Neural cell (in vitro differentiated cells): ENCODE results near the gene TMBIM6. TPM values are rescaled to one million over a fixed set of nuclear protein-coding genes. Genes with fewer than 3 reads are reported as not detected.

Source experiments
- H2AFZ ChIP-seq: fragments of 200-600, 300-800 bp; sonication (generic), shearing (Covaris generic); 2 replicates; pipeline ENCODE4 v1.6.0; 2014; ENCODE audit warnings: low read depth, mild to moderate bottlenecking, antibody characterized with exemption, low read length, moderate library complexity
- H3F3A ChIP-seq: fragments of 200-600 bp; shearing (Covaris generic); 2 replicates; pipeline ENCODE4 v1.6.1; 2016; ENCODE audit warnings: mild to moderate bottlenecking, moderate library complexity, mixed read lengths, antibody characterized with exemption, low read length; ENCODE audit not compliant: insufficient read depth, poor library complexity, severe bottlenecking
- H3K27ac ChIP-seq: fragments of 200-600, 300-800 bp; sonication (generic), shearing (Covaris generic); 2 replicates; pipeline ENCODE4 v1.5.1; 2014; ENCODE audit warnings: mild to moderate bottlenecking, low read length, moderate library complexity
- H3K27me3 ChIP-seq: fragments of 300-800, 200-600 bp; sonication (generic), shearing (Covaris generic); 2 replicates; pipeline ENCODE4 v1.6.0; 2014; ENCODE audit warnings: mild to moderate bottlenecking, low read depth, low read length, moderate library complexity; ENCODE audit not compliant: insufficient read depth
- H3K36me3 ChIP-seq: fragments of 300-800, 200-600 bp; sonication (generic), shearing (Covaris generic); 2 replicates; pipeline ENCODE4 v1.5.1; 2014; ENCODE audit warnings: mild to moderate bottlenecking, antibody characterized with exemption, low read length, moderate library complexity; ENCODE audit not compliant: insufficient read depth
- H3K4me2 ChIP-seq: fragments of 300-800, 200-600 bp; sonication (generic), shearing (Covaris generic); 2 replicates; pipeline ENCODE4 v1.6.0; 2014; ENCODE audit warnings: mild to moderate bottlenecking, low read length
- H3K4me3 ChIP-seq: fragments of 300-800, 200-600 bp; sonication (generic), shearing (Covaris generic); 2 replicates; pipeline ENCODE4 v1.5.1; 2014; ENCODE audit warnings: mild to moderate bottlenecking, low read length, moderate library complexity
- H3K79me2 ChIP-seq: fragments of 200-600 bp; shearing (Covaris generic); replicated peaks from 2 replicates; pipeline ENCODE4 v1.6.0; 2014; ENCODE audit warnings: mild to moderate bottlenecking, low read length, moderate library complexity; ENCODE audit not compliant: insufficient read depth
- H3K9ac ChIP-seq: fragments of 300-800, 200-600 bp; sonication (generic), shearing (Covaris generic); 2 replicates; pipeline ENCODE4 v1.6.1; 2016; ENCODE audit warnings: mild to moderate bottlenecking, low read length, mixed read lengths
- H3K9me2 ChIP-seq: fragments of 200-600 bp; shearing (Covaris generic); 2 replicates; pipeline ENCODE4 v1.6.1; 2016; ENCODE audit warnings: mild to moderate bottlenecking, low read length, mixed read lengths; ENCODE audit not compliant: insufficient read depth
- H3K9me3 ChIP-seq: fragments of 200-600, 300-800 bp; sonication (generic), shearing (Covaris generic); 2 replicates; pipeline ENCODE4 v1.6.1; 2016; ENCODE audit warnings: mild to moderate bottlenecking, mixed run types, low read length, moderate library complexity, mixed read lengths
- H4K20me1 ChIP-seq: fragments of 200-600 bp; shearing (Covaris generic); 2 replicates; pipeline ENCODE4 v1.6.1; 2016; ENCODE audit warnings: mild to moderate bottlenecking, mixed run types; ENCODE audit not compliant: insufficient read depth
- EP300 ChIP-seq: fragments of 450-650 bp; conservative IDR thresholded peaks from 2 replicates; pipeline ENCODE4 v1.6.1; 2014; ENCODE audit warnings: antibody characterized with exemption, mild to moderate bottlenecking, moderate library complexity; ENCODE audit not compliant: poor library complexity, severe bottlenecking
- EZH2 ChIP-seq: fragments of 200-600, 300-800 bp; shearing (Covaris generic), sonication (generic); IDR thresholded peaks from 2 replicates; pipeline ENCODE4 v1.6.1; 2014; ENCODE audit warnings: antibody characterized with exemption, low read length, borderline replicate concordance, mild to moderate bottlenecking; ENCODE audit not compliant: insufficient read depth, poor library complexity, severe bottlenecking
- MXI1 ChIP-seq: fragments of 450-650 bp; conservative IDR thresholded peaks from 2 replicates; pipeline ENCODE4 v1.6.1; 2014; ENCODE audit warnings: antibody characterized with exemption, mild to moderate bottlenecking; ENCODE audit not compliant: poor library complexity, severe bottlenecking
- POLR2AphosphoS5 ChIP-seq: IDR thresholded peaks from 2 replicates; pipeline ENCODE4 v1.6.1; 2012
- RAD21 ChIP-seq: fragments of 450-650 bp; conservative IDR thresholded peaks from 2 replicates; pipeline ENCODE4 v1.6.1; 2014; ENCODE audit warnings: antibody characterized with exemption, mild to moderate bottlenecking, moderate library complexity
- REST ChIP-seq: IDR thresholded peaks from 2 replicates; pipeline ENCODE4 v1.6.1; 2012; ENCODE audit warnings: borderline replicate concordance
- SMC3 ChIP-seq: fragments of 450-650 bp; conservative IDR thresholded peaks from 2 replicates; pipeline ENCODE4 v1.6.1; 2014; ENCODE audit warnings: antibody characterized with exemption, mild to moderate bottlenecking, moderate library complexity; ENCODE audit not compliant: poor library complexity
- TAF1 ChIP-seq: IDR thresholded peaks from 2 replicates; pipeline ENCODE4 v1.6.1; 2012; ENCODE audit warnings: low read depth
- polyA plus RNA-seq: library from polyadenylated mRNA; depleted of rRNA; stranded (reverse); fragments of >200 nt; gene quantifications from 2 replicates; pipeline ENCODE4 v1.2.3, GENCODE V29; 2014
- TF ChIP-seq, protein P1 (sequence below): fragments of 450-650 bp; IDR thresholded peaks from 2 replicates; pipeline ENCODE4 v1.5.1; 2014; ENCODE audit warnings: antibody characterized with exemption, mild to moderate bottlenecking, moderate library complexity; ENCODE audit not compliant: poor library complexity, severe bottlenecking

The TMBIM6 gene
- polyA plus RNA-seq, 1 donor from 2014 or later = 308 TPM

GRCh38 chr12:49811136-49811535 is 69.8 kb downstream of the TMBIM6 start:
- H3K9me2 ChIP-seq = no peaks in the 10 kb centered on the region
- H3K9ac ChIP-seq = no peak overlapping the region
- no peak for TF ChIP-seq POLR2AphosphoS5
- H3K27me3 ChIP-seq = no peaks in the 10 kb centered on the region
- no peak overlapping the region for H3K4me3 ChIP-seq
- H3K79me2 ChIP-seq = peaks cover 3% of the 10 kb centered on the region
- H3K36me3 ChIP-seq = no peaks in the 10 kb centered on the region
- H3K27ac ChIP-seq = no peak overlapping the region
- H2AFZ ChIP-seq = no peak overlapping the region
- H4K20me1 ChIP-seq = no peaks in the 10 kb centered on the region
- H3F3A ChIP-seq = no peaks in the 10 kb centered on the region
- H3K4me2 ChIP-seq = no peak overlapping the region
- H3K9me3 ChIP-seq = no peaks in the 10 kb centered on the region

DNA sequence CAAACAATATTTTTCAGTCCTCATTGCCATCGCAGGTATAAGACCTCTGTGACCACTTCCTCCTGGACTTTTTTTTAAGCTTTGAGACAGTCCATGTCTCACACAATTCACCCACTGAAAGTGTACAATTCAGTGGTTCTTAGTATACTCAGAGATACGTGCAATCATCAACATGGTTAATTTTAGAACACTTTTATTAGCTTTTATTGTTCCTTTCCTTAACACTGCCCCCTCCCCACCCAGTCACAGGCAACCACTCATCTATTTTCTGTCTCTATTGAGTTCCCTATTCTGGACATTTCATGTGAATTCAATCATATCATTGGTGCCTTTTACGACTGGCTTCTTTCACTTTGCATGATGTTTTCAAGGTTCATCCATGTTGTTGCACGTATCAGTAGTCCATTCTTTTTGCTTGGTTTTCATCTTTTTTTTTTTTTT is 70.6 kb downstream of the TMBIM6 start:
- Histone ChIP-seq H3K4me2 (no peak overlapping the region), H3K9me2 (no peaks in the 10 kb centered on the region), H4K20me1 (no peaks in the 10 kb centered on the region), H3K9me3 (no peaks in the 10 kb centered on the region), H3K4me3 (no peak overlapping the region), H3K79me2 (peaks cover 3% of the 10 kb centered on the region), H3K36me3 (no peaks in the 10 kb centered on the region), H2AFZ (no peak overlapping the region), H3K27ac (no peak overlapping the region), H3K9ac (no peak overlapping the region), H3F3A (no peaks in the 10 kb centered on the region), H3K27me3 (no peaks in the 10 kb centered on the region)
- TF ChIP-seq MXI1 (no peak), EP300 (no peak), EZH2 (no peak), RAD21 (no peak), REST (no peak)
- TF ChIP-seq, protein P1, sequence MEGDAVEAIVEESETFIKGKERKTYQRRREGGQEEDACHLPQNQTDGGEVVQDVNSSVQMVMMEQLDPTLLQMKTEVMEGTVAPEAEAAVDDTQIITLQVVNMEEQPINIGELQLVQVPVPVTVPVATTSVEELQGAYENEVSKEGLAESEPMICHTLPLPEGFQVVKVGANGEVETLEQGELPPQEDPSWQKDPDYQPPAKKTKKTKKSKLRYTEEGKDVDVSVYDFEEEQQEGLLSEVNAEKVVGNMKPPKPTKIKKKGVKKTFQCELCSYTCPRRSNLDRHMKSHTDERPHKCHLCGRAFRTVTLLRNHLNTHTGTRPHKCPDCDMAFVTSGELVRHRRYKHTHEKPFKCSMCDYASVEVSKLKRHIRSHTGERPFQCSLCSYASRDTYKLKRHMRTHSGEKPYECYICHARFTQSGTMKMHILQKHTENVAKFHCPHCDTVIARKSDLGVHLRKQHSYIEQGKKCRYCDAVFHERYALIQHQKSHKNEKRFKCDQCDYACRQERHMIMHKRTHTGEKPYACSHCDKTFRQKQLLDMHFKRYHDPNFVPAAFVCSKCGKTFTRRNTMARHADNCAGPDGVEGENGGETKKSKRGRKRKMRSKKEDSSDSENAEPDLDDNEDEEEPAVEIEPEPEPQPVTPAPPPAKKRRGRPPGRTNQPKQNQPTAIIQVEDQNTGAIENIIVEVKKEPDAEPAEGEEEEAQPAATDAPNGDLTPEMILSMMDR = no peak

- Histone ChIP-seq H3K36me3 (no peaks in the 10 kb centered on the region), H3K9me3 (no peaks in the 10 kb centered on the region), H3K4me2 (no peak overlapping the region), H3F3A (no peaks in the 10 kb centered on the region), H2AFZ (no peak overlapping the region), H3K9me2 (no peaks in the 10 kb centered on the region), H3K79me2 (peaks cover 3% of the 10 kb centered on the region), H3K27me3 (no peaks in the 10 kb centered on the region), H4K20me1 (no peaks in the 10 kb centered on the region), H3K4me3 (no peak overlapping the region), H3K27ac (no peak overlapping the region), H3K9ac (no peak overlapping the region)
- no peak for TF ChIP-seq MXI1
- no peak for TF ChIP-seq POLR2AphosphoS5
- no peak for TF ChIP-seq SMC3
- no peak for TF ChIP-seq TAF1
- no peak for TF ChIP-seq EZH2
- no peak for TF ChIP-seq RAD21
- TF ChIP-seq EP300 = no peak
- TF ChIP-seq REST = no peak
- TF ChIP-seq, protein P1 = no peak
Measured at GRCh38 chr12:49813131-49813530, 71.8 kb downstream of the TMBIM6 start.
